K562 (cell line): Measurements from ENCODE around the gene NRG3. TPM values are rescaled to one million over a fixed set of nuclear protein-coding genes. Genes with fewer than 3 reads are reported as not detected.

Experiments used
- ATAC-seq: fragments of 200-7000 bp; cut with Tn5 transposase; 3 replicates; pipeline ENCODE4 v1.9.1; 2020; ENCODE audit warnings: moderate library complexity
- BruUV-seq: library from RNA; stranded (reverse); fragments of 400-500 nt; replicated peaks from 2 replicates; lab custom pipeline; 2021; lab: Mats Ljungman, UMichigan
- CTCF ChIA-PET: fragments of 300-600 bp; formaldehyde crosslinking; extraction: SDS; loops from one replicate; lab custom pipeline; 2021; ENCODE audit warnings: low intra/inter-chr PET ratio; lab: Yijun Ruan, JAX
- POLR2A ChIA-PET: fragments of 300-600, 350-650 bp; sonication (Branson Sonifier 250); formaldehyde crosslinking; extraction: SDS; loops from one replicate; lab custom pipeline; 2021; ENCODE audit warnings: antibody characterized with exemption, inconsistent platforms; lab: Yijun Ruan, JAX
- DNase-seq, 4 experiments: peaks; one replicate each; pipeline versions ENCODE4 v3.0.0 to v3.0.0-alpha.2; 2011 to 2018; ENCODE audit warnings: low spot score in 3 of 4, mixed read lengths in 3 of 4; ENCODE audit errors: extremely low read depth in 1 of 4
- FAIRE-seq: peaks from 2 replicates; lab custom pipeline; 2011; peaks lifted over from hg19 to GRCh38; lab: Jason Lieb, UNC
- H2AFZ ChIP-seq: 2 replicates; pipeline ENCODE4 v1.6.0; 2011; ENCODE audit warnings: low read depth, low read length, control low read depth, inconsistent platforms
- H3K27ac ChIP-seq: fragments of 200-600 bp; 3 replicates; pipeline ENCODE4 v1.8.0; 2011; ENCODE audit warnings: low read depth, mild to moderate bottlenecking, control low read depth, inconsistent platforms, low read length, moderate library complexity, mixed read lengths; ENCODE audit errors: extremely low read depth
- H3K27me3 ChIP-seq, 2 experiments: fragments of 300-600 bp in 1 of 2; 2 replicates in 1 of 2; 3 replicates in 1 of 2; pipeline versions ENCODE4 v1.6.0 to v1.8.0; 2011; ENCODE audit warnings: inconsistent platforms in 2 of 2, low read length in 2 of 2, mild to moderate bottlenecking in 1 of 2, mixed read lengths in 1 of 2, moderate library complexity in 1 of 2; ENCODE audit not compliant: control insufficient read depth in 2 of 2, insufficient read depth in 2 of 2
- H3K36me3 ChIP-seq: fragments of 300-600 bp; 3 replicates; pipeline ENCODE4 v1.8.0; 2011; ENCODE audit warnings: mild to moderate bottlenecking, low read length, inconsistent platforms; ENCODE audit not compliant: control insufficient read depth, insufficient read depth
- H3K4me1 ChIP-seq, 2 experiments: fragments of 200-600 bp in 1 of 2; replicated peaks in 1 of 2; 2 replicates in 1 of 2; 3 replicates in 1 of 2; pipeline versions ENCODE4 v1.5.1 to v1.8.0; 2011; ENCODE audit warnings: inconsistent platforms in 2 of 2, low read length in 2 of 2, mild to moderate bottlenecking in 1 of 2, mixed read lengths in 1 of 2, moderate library complexity in 1 of 2; ENCODE audit not compliant: control insufficient read depth in 2 of 2, insufficient read depth in 2 of 2
- H3K4me2 ChIP-seq: 2 replicates; pipeline ENCODE4 v1.6.1; 2011; ENCODE audit warnings: low read length, control low read depth, inconsistent platforms, mixed read lengths; ENCODE audit not compliant: insufficient read depth
- H3K4me3 ChIP-seq: fragments of 200-600 bp; sonication (generic), shearing (Covaris generic); 2 replicates; pipeline ENCODE4 v1.5.1; 2016; ENCODE audit warnings: control low read depth, inconsistent platforms
- H3K79me2 ChIP-seq: fragments of 200-600 bp; 3 replicates; pipeline ENCODE4 v1.8.0; 2011; ENCODE audit warnings: low read length, inconsistent platforms; ENCODE audit not compliant: control insufficient read depth, insufficient read depth
- H3K9ac ChIP-seq, 2 experiments: 2 replicates each; pipeline versions ENCODE4 v1.6.0 to v1.6.1; 2011; ENCODE audit warnings: low read depth in 2 of 2, low read length in 2 of 2, control low read depth in 1 of 2, inconsistent platforms in 1 of 2, mild to moderate bottlenecking in 1 of 2, mixed read lengths in 1 of 2; ENCODE audit not compliant: insufficient read depth in 1 of 2
- H3K9me1 ChIP-seq: one replicate; pipeline ENCODE4 v1.6.0; 2011; ENCODE audit warnings: inconsistent platforms, mild to moderate bottlenecking, low read length, moderate library complexity; ENCODE audit not compliant: control insufficient read depth, insufficient read depth
- H3K9me3 ChIP-seq: replicated peaks from 2 replicates; pipeline ENCODE4 v1.5.1; 2011; ENCODE audit warnings: low read depth, low read length, inconsistent platforms; ENCODE audit not compliant: control insufficient read depth, insufficient read depth
- H4K20me1 ChIP-seq: replicated peaks from 2 replicates; pipeline ENCODE4 v1.6.1; 2011; ENCODE audit warnings: low read length, inconsistent platforms, mixed read lengths; ENCODE audit not compliant: control insufficient read depth, insufficient read depth
- DDX20 ChIP-seq: fragments of 450-650 bp; IDR thresholded peaks from 2 replicates; pipeline ENCODE4 v1.6.1; 2016; ENCODE audit warnings: missing genetic modification characterization, low read depth, mild to moderate bottlenecking, missing compliant biosample characterization, moderate library complexity
- DIDO1 ChIP-seq: fragments of 450-650 bp; IDR thresholded peaks from 2 replicates; pipeline ENCODE4 v1.6.1; 2016; ENCODE audit warnings: low read depth, missing biosample characterization, missing genetic modification characterization
- NONO ChIP-seq, 2 experiments: fragments of 200-400 bp in 1 of 2; fragments of 450-650 bp in 1 of 2; formaldehyde crosslinking in 1 of 2; IDR thresholded peaks; 2 replicates each; pipeline ENCODE4 v1.6.1; 2017; ENCODE audit warnings: low read depth in 2 of 2, mild to moderate bottlenecking in 2 of 2, moderate library complexity in 2 of 2, low read length in 1 of 2
- ZNF347 ChIP-seq: fragments of 450-650 bp; formaldehyde crosslinking; IDR thresholded peaks from 2 replicates; pipeline ENCODE4 v1.4.0; 2020; ENCODE audit warnings: low read depth, mild to moderate bottlenecking, moderate library complexity
- WGBS: fragments of 100-300 bp; shearing (Covaris generic); methylation state at CpG from one replicate; pipeline ENCODE4 v1.1.6; 2016; ENCODE audit warnings: low coverage, mixed read lengths; ENCODE audit not compliant: insufficient coverage; ENCODE audit errors: missing lambda C conversion rate; 5-methylcytosine and 5-hydroxymethylcytosine counted together
- in situ Hi-C: fragments of 300-500 bp; cut with MboI; formaldehyde crosslinking; loops from 4 replicates; pipeline ENCODE4 v1.15.0; 2018; ENCODE audit warnings: inconsistent platforms, mixed read lengths
- intact Hi-C: fragments of 100-400 bp; cut with micrococcal nuclease; formaldehyde crosslinking; loops from 2 replicates; pipeline ENCODE4 v1.14.2; 2022
- polyA plus RNA-seq, 8 experiments: library from polyadenylated mRNA; depleted of rRNA in 4 of 8; stranded (reverse) in 5 of 8; unstranded in 3 of 8; fragments of >200 nt; fragmentation: Nextera tagmentation in 2 of 8; fragmentation: Illumina TruSeq in 1 of 8; extraction: Ambion mirVana in 2 of 8; extraction: Trizol in 1 of 8; gene quantifications; 2 replicates each; pipeline versions ENCODE4 v1.2.1 to v1.2.3, GENCODE V29; 2011 to 2014; ENCODE audit warnings: inconsistent platforms in 1 of 8, missing spikeins in 1 of 8
- total RNA-seq, 7 experiments: library from RNA; depleted of rRNA in 6 of 7; stranded (reverse); fragments of >200 nt in 6 of 7; fragmentation: Illumina TruSeq in 2 of 7; extraction: Trizol in 2 of 7; gene quantifications; 2 replicates each; pipeline versions ENCODE4 v1.2.1 to v1.2.3, GENCODE V29; 2011 to 2021; ENCODE audit warnings: low replicate concordance in 1 of 7
- TF ChIP-seq, protein P1 (sequence below): sonication (generic); formaldehyde crosslinking; IDR thresholded peaks from 2 replicates; pipeline ENCODE4 v1.8.0; 2022; ENCODE audit warnings: mild to moderate bottlenecking, missing genetic modification reagents

Gene NRG3
- total and polyA plus RNA-seq, 9 of the 15 experiments (the other 6 are each of a cell fraction or from before 2014, with no cell fraction given), result not detected

- ChIA-PET POLR2A (no interaction called here), CTCF (no interaction called here)
- intact Hi-C loops (no loop called here), in situ Hi-C loops (no loop called here)
- FAIRE-seq (no peak), DNase-seq (no peak), ATAC-seq (no peak)
- no peak overlapping the region for H3K27ac ChIP-seq
- H3K36me3 ChIP-seq, result no peaks in the 10 kb centered on the region
- no peaks in the 10 kb centered on the region for H3K9me3 ChIP-seq
- H2AFZ ChIP-seq, result no peak overlapping the region
- no peak overlapping the region for H3K4me2 ChIP-seq
- no peak overlapping the region for H3K4me3 ChIP-seq
- no peak overlapping the region for H3K9ac ChIP-seq
- H4K20me1 ChIP-seq, result no peaks in the 10 kb centered on the region
- no peaks in the 10 kb centered on the region for H3K4me1 ChIP-seq
- no peaks in the 10 kb centered on the region for H3K9me1 ChIP-seq
- 0% methylated on average over 1 of the region's 1 CpG for WGBS
- no peaks in the 10 kb centered on the region for H3K79me2 ChIP-seq
- no peak for TF ChIP-seq NONO (IDR thresholded peaks at IDR 0.05; ENCODE audit: low read depth in 2 of 2, low read length in 1 of 2)
- TF ChIP-seq DIDO1 (tag), result no peak
- TF ChIP-seq, protein P1, sequence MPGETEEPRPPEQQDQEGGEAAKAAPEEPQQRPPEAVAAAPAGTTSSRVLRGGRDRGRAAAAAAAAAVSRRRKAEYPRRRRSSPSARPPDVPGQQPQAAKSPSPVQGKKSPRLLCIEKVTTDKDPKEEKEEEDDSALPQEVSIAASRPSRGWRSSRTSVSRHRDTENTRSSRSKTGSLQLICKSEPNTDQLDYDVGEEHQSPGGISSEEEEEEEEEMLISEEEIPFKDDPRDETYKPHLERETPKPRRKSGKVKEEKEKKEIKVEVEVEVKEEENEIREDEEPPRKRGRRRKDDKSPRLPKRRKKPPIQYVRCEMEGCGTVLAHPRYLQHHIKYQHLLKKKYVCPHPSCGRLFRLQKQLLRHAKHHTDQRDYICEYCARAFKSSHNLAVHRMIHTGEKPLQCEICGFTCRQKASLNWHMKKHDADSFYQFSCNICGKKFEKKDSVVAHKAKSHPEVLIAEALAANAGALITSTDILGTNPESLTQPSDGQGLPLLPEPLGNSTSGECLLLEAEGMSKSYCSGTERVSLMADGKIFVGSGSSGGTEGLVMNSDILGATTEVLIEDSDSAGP (CRISPR knock-in tag), result no peak
- no peak for TF ChIP-seq ZNF347
- TF ChIP-seq DDX20, result no peak
- BruUV-seq, result no TSS peak
- H3K27me3 ChIP-seq, result no peaks in the 10 kb centered on the region
Observed at GRCh38 chr10:82544377-82544776, 669.4 kb downstream of the NRG3 start.
